GM18505 (cell line): Measurements from ENCODE around the gene ZNF683.
"Not testable (repeated sequence)": the region's sequence is repeated elsewhere in the genome, so short reads cannot be mapped to it uniquely, and the experiment has no call there.

Experiments used
- ATAC-seq: cut with Tn5 transposase; IDR thresholded peaks from one replicate; pipeline ENCODE4 v1.9.1; 2021; ENCODE audit not compliant: unreplicated experiment
- POLR2A ChIP-seq: IDR thresholded peaks from 4 replicates; pipeline ENCODE4 v1.6.1; 2011; ENCODE audit warnings: borderline replicate concordance; ENCODE audit not compliant: insufficient read depth, insufficient read length; ENCODE audit errors: extremely low read depth

The ZNF683 gene

DNA sequence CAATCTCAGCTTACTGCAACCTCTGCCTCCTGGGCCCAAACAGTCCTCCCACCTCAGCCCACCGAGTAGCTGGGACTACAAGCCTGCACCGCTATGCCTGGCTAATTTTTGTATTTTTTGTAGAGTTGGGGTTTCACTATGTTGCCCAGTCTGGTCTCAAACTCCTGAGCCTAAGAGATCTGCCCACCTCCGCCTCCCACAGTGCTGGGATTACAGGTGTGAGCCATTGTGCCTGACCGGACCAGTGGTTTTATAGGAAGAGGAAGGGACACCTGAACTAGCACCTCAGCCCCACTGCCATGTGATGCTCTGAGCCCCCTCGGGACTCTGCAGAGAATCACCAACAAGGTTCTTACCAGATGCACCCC, 22.7 kb downstream of the ZNF683 start:
- no peak for TF ChIP-seq POLR2A
- no peak for ATAC-seq

DNA sequence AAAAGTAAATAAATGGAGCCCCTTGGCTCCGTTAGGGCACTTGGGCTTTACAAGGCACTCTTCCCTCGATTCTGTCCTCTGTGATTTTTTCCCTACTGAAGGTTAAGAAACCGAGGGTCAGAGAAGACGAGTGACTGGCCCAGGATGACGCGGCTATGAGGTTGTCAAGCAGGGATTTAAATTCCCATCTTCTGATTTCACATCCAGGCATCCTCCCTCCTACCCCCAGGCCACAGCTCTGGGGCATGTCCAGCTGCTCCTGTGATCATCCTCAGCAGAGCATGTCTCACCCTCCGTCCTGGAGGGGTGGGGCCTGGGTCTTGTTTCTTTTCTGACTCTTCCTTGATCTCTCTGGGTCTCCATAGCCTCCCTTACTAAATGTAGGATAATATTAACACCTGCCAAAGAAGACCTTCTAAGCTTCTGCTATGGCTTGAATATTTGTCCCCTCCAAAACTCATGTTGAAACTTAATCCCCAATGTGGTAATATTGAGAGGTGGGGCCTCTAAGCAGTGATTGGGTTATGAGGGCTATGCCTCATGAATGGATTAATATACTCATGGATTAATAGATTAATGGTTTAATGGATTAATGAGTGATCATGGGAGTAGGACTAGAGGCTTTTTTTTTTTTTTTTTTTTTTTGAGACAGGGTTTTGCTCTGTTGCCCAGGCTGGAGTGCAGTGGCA, 23.2 kb downstream of the ZNF683 start:
- ATAC-seq, result no peak

DNA sequence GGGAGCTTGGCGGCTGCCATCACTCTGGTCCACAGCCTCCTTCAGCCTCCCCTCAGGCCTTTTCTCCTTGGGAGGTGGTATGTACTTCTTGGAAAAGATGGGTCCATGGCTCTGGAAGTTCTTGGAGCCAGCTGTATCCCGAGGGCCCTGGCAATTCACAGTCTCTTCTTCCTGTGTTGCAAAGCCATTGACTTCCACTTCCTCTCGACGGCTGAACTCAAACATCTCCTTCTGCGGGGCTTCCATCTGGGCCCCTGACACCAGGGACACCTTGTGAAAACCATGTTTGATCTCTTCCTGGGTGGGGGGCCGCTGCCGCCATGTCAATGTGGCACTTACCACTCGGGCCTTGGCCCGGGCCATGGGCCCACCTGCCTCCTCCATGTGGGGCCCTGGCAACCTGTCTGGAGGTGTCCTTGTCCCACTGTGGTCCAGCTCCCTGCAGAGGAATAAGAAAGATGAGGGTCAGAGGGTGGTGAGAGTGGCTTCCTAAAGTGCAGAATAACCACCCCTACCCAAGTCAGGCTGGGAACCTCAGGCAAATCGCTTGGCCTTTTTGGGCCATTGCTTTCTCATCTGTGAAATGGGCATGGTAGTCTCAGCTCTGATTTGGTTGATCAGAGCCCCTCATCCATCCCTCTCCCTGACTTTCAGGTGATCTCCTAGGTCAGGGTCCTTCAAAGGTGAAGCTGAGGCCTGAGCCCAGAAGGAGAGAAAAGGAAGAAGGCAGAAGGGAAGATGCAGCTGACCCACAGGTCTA, 26.1 kb downstream of the ZNF683 start:
- no peak for TF ChIP-seq POLR2A

More for the DNA sequence above, 23.2 kb downstream of the ZNF683 start:
- no peak for TF ChIP-seq POLR2A

DNA sequence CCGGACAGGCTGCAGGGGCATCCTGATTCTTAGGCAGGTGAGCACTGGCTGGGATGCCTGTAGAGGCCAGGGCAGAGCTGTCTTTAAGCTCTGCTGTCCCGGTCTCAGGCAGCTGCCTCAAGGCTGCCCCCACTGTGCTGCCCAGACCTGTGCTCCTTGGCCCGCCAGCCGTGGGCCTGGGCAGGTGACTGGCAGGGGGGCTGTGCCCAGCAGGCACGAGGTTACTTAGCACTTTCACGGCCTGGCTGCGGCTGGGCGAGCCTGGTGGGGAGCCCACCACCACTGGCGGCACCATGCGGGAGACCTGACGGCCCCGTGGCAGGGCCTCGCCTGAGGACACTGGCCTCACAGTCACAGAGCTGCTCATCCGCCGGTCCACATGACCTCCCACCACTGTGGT, 26.8 kb downstream of the ZNF683 start:
- TF ChIP-seq POLR2A, result no peak
- no peak for ATAC-seq

More for the DNA sequence above, 26.1 kb downstream of the ZNF683 start:
- no peak for ATAC-seq

DNA sequence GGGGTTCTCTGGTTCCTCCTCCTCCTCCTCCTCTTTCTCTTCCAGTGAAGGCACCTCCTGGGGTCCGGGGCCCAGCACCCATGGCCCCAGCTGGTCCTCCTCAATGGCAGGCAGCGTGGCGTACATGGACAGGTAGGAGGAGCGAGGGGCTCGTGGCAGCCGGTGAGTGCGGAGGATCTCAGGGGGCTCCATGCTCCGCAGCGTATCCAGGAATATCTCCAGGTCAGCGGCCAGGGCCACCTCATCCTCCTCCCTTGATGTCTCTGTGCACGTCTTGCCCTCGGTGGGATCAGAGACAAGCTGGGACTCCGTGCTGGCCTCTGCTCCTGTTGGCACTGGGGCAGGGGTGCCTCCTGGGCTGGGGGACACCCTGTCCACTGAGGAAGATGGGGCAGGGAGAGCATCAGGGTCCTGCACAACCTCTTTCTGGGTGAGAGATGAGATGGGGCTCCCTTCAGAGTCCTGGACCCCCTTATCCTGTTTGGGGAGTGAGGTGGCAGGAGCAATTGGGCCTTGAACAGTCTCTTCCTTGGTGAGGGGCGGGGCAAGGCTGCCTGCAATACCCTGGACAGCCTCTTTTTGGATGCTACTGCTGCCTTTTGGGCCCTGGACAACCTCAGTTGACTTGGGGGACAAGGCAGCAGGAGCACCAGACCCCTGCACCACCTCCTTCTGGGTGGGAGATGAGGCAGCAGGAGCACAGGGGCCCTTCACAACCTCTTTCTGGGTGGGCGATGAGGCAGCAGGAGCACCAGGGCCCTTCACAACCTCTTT, 28.2 kb downstream of the ZNF683 start:
- TF ChIP-seq POLR2A, result no peak
- no peak for ATAC-seq

DNA sequence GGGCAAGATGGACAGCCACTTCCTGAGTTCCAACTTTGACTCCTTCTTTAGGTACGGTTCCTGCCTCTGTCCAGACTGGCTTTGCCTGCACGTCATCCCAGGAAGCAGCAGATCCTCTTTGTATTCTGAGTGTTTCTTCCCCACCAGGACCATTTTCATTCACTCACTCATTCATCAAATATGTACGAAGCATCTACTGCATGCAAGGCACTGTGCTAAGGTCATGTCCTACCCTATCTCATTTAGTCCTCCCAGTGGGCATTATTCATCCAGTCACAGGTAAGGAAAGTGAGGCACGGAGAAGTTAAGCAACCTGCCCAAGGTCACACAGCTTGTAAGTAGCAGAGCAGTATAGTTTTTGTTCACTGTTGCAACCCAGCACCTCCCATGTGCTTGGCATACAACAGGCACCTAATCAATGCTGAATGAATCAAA, 32.5 kb downstream of the ZNF683 start:
- no peak for ATAC-seq
- no peak for TF ChIP-seq POLR2A

DNA sequence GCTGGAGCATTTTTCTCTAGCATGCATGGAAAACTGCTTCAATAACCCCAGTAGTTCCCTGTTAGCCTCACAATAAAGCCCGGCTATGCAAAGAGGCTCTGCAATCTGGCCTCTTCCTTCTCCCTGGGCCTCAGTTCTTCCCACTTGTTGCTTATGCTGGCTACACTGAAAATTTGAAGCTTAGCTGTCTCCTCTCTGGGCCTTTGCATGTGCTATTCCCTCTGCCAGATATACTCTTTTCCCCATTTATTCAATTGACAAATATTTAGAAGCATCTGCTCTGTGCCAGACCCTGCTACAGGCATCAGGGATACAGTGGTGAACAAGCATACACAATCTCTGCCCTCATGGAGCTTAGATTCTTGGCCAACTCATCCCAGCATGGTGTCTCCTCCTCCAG, 33.9 kb downstream of the ZNF683 start:
- ATAC-seq, result no peak
- no peak for TF ChIP-seq POLR2A

DNA sequence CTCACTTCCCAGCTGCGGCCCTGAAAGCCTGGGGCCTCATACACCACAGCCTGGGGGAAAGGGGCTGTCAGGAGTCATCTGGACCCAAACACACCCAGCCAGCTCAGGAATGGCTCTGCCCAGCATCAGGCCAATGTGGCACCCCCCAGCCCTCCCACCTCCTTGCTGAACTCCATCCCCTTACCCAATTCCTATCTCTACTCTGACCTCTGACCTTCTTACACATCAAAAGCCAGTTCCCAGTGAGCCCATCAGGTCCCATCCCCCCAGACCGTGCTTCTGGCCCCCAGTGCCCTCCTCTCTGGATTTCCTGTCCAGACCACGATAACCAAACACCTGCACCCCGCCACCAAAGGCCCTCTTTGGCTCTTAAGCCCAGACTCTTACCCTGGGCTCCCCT, 34.9 kb downstream of the ZNF683 start:
- ATAC-seq, result no peak
- TF ChIP-seq POLR2A, result no peak

DNA sequence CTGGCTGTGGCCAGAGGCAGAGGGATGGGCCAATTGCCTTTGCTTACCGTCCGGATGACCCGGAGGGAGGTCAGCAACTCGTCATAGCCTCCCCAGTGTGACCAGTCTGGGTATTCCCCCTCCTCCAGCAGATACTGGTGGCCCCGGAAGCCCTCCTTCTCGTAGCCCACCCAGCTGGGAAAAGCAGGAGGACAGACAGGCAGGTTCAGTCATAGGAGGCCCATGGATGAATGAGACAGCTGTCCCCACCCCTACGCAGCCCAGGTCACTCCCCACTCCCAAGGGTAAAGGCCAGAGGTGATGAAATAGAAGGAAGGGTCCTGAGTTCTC, 35.4 kb downstream of the ZNF683 start:
- no peak for TF ChIP-seq POLR2A
- no peak for ATAC-seq

DNA sequence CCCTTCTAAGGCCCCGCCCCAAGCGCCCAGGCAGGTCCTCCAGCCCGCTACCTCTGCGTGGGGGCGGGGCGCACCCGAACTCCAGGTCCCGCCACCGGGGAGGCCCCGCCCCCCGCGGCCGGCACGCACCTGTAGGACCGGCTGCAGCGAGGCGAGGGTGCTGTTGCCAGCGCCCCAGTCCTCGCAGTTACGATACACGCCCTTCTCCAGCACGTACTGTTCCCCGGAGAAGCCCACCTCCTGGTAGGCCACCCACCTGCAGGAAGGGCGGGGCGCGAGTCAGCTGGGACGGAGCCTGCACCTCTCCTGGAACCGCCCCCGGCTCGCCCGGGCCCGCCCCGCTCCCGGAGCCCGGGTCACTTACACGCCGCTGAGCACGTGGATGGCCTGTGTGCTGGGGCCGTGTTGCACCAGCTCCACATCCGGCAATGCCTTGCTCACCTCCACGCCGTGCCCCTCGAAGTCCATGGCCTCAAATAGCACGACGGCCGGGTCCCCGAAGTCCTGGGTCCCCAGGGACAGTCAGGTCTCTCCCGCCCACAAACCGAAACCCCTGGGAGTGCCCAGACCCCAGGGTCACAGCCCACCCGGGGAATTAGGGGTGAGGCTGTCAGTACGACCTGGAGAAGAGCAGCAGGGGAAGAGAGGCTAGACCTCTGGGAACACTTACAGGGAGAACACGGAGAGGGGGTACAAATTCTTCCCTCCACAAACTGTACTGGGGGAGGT, 35.9 kb downstream of the ZNF683 start:
- no peak for ATAC-seq
- no peak for TF ChIP-seq POLR2A

DNA sequence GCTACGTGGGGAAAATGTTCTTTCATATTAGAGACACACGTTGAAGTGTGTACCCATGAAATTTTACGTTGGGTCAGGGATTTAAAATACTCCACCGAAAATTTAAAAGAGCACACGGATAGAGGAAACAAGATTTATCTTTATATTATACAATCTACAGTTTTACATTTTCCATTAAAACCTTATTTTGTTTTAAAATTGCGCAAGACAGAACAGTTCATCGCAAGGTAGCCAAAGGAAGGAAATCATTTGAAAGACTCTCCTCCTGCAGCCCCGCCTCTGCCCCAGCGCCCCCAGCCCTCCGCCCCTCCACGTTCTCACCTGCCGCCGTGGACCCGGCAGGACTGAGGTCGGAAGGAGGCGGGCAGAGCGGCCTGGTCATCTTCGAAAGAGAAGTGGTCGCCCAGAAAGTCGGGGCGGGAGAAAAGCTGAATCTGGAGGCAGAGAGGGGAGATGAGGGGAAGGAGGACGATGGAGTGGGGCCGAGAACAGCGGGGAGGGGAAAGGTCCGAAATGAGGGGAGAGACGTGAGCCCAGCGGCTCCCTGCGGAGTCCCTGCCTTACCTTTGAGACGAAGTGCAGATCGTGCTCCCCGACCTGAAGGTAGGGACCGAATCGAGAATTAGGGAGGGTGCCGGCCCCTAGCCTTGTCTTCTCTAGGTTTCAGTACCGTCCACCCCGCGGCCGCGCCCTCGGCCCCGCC, 36.6 kb downstream of the ZNF683 start:
- ATAC-seq, result no peak
- TF ChIP-seq POLR2A, result no peak

DNA sequence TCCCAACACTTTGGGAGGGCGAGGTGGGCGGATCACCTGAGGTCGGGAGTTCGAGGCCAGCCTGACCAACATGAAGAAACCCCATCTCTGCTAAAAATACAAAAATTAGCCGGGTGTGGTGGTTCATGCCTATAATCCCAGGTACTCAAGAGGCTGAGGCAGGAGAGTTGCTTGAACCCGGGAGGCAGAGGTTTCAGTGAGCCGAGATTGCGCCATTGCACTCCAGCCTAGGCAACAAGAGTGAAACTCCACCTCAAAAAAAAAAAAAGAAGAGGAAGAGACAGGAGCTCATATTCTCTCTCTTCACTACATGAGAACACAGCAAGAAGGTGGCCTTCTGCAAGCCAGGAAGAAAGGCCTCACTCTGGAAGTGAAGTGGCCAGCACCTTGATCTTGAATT, 39.2 kb downstream of the ZNF683 start:
- ATAC-seq, result not testable (repeated sequence)

DNA sequence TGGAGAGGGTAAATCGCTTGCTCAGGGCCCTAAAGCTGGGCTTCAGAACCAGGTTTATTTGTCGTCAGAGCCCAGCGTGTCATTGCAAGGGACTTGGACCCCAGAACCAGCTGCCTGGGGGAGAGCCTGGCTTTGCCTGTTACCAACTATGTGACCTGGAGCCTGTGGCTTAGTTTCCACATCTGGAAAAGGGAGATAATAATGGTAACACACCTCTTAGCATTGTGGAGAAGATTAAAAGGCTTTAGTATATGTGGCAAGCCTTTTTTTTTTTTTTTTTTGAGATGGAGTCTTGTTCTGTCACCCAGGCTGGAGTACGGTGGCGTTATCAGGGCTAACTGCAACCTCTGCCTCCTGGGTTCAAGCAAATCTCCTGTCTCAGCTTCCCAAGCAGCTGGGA, 42.3 kb downstream of the ZNF683 start:
- TF ChIP-seq POLR2A, result no peak
- no peak for ATAC-seq

DNA sequence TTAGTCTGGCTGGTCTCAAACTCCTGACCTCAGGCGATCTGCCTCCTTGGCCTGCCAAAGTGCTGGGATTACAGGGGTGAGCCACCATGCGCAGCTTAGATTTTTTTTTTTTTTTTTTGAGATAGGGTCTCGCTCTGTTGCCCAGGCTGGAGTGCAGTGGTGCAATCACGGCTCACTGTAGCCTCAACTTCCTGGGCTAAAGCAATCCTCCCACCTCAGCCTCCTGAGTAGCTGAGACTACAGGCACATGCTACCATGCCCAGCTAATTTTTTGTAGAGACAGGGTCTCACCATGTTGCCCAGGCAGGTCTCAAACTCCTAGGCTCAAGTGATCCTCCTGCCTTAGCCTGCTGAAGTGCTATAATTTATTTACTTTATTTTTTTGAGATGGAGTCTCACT, 43.2 kb downstream of the ZNF683 start:
- ATAC-seq, result not testable (repeated sequence)
